ENCODE data around the gene VWA3B.
"Not testable (repeated sequence)": the region's sequence is repeated elsewhere in the genome, so short reads cannot be mapped to it uniquely, and the experiment has no call there.

Gene VWA3B

DNA sequence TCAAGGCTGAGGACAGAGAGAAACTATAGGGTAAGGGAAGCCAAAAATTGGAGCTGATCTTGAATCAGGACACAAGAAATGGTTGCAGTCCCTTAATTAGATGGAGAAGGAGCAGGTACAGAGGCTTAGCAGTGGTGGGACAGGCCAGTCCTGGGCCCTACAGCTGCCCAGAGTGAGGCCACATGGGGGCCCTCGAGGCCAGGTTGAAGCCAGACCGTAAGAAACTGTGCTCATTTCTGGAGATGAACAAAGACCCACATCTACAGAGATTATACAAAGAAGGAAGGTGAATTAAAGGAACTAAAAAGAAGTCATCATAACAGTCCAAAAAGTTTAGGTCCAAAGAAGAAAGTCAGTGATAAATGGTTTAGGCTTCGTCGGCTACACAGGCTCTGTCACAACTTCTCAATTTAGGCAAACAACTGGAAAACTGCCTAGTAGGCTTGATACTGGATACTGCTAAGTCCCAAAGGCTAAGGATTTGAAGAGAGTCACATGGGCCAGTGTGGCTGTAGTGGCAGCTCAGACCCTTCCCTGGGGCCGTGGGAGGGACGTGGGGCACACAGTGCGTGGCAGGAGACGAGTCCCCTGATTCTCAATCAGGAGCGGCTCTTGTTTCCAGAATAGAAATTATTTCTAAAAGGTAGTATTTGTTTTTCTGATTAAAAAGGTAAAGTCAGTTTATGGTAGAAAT, 208.9 kb downstream of the VWA3B start:
- in situ Hi-C loops (cut with MboI; ENCODE audit: low sequenced_read_pairs) = no loop called here

- in situ Hi-C loops (cut with MboI; ENCODE audit: low sequenced_read_pairs) = no loop called here
Measured at GRCh38 chr2:98296440-98296839, 209.5 kb downstream of the VWA3B start.

DNA sequence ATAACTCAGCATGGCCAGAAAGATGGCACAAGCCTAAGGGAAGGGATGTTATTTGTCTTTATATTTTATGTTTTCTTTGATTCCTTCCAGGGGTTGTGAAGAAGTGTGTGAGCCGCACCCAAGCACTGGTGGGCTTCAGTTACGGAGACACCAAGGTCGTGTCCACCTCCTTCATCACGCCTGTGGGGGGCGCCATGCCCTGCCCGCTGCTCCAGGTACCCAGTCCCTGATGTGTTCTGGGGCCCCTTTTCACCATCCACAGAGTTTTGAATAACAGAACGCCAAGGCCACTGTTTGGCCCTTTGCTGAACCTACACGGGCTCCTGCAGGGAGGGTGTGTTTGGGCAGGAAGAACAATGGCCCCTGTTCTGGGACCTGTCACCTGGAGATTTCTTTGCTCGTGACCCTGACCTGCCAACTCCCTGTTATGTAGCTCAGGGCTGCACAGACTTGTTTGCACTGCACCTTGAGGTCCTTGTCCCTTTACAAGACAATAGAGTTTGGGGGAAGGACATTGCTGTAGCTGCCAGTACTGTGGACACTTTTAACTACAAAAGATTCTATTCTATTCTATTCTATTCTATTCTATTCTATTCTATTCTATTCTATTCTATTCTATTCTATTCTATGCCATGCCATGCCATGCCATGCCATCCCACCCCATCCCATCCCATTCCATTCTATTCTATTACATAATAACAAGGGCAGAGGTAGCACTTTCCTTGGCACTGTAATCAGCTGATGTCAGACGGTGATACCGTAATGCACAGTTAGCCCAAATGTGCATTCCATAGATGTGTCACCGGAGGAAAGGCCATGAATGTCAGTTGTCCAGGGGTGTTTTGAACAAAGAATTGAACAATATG, 211.1 kb downstream of the VWA3B start:
- in situ Hi-C loops (cut with MboI; ENCODE audit: low sequenced_read_pairs) = no loop called here

GRCh38 chr2:98298683-98299164, 211.8 kb downstream of the VWA3B start:
- in situ Hi-C loops (cut with MboI; ENCODE audit: low sequenced_read_pairs) = no loop called here

GRCh38 chr2:98299211-98299905, 212.4 kb downstream of the VWA3B start:
- in situ Hi-C loops (cut with MboI; ENCODE audit: low sequenced_read_pairs) = no loop called here

GRCh38 chr2:98300141-98300874, 213.3 kb downstream of the VWA3B start:
- in situ Hi-C loops (cut with MboI; ENCODE audit: low sequenced_read_pairs) = no loop called here

GRCh38 chr2:98301469-98301868, 214.5 kb downstream of the VWA3B start:
- in situ Hi-C loops (cut with MboI; ENCODE audit: low sequenced_read_pairs) = no loop called here

GRCh38 chr2:98307131-98307696, 220.2 kb downstream of the VWA3B start:
- in situ Hi-C loops (cut with MboI; ENCODE audit: low sequenced_read_pairs) = not testable (repeated sequence)

GRCh38 chr2:98308068-98308467, 221.1 kb downstream of the VWA3B start:
- in situ Hi-C loops (cut with MboI; ENCODE audit: low sequenced_read_pairs) = no loop called here

- in situ Hi-C loops (cut with MboI; ENCODE audit: low sequenced_read_pairs) = no loop called here
Measured at GRCh38 chr2:98308532-98308931, 221.6 kb downstream of the VWA3B start.

- in situ Hi-C loops (cut with MboI; ENCODE audit: low sequenced_read_pairs) = no loop called here
Measured at GRCh38 chr2:98309580-98309979, 222.6 kb downstream of the VWA3B start.

DNA sequence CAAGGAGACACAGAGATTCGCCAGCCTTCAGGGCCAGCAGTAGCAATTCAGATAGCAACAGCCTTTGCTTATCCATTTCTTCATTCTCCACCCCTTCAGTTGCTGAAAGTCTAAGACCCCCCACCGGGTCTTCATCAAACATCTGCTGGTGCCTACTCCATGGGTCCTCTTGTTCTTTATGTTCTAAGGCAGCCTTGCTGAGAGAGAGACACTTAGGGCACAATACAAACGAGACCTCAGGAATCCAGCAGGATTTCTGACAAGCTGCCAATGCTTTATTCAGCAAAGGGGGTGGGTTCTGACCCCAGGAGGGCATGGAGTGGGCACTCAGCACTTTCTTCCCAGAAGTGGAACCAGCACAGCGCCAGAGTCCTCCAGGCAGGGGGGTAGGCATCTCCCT, 223.0 kb downstream of the VWA3B start:
- in situ Hi-C loops (cut with MboI; ENCODE audit: low sequenced_read_pairs) = no loop called here

DNA sequence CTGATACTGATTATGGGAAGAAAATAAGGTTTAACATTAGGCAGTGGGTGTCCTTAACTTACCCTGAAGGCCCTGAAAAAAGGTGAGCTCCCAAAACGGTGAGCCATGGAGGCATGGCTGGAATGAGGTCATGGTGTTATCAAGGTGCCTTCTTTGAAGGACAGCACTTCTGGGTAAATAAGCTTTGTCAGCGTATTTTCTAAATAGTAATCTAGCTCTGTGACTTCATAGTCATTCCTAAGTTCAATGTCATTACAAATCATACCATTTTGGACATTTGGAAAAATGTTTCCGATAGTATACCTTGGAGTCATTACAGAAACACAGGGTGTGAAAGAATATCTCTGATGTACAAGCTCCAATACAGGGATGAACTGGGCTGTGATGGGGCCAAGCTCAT, 224.1 kb downstream of the VWA3B start:
- in situ Hi-C loops (cut with MboI; ENCODE audit: low sequenced_read_pairs) = no loop called here

- in situ Hi-C loops (cut with MboI; ENCODE audit: low sequenced_read_pairs) = no loop called here
Measured at GRCh38 chr2:98311771-98312545, 225.0 kb downstream of the VWA3B start.

DNA sequence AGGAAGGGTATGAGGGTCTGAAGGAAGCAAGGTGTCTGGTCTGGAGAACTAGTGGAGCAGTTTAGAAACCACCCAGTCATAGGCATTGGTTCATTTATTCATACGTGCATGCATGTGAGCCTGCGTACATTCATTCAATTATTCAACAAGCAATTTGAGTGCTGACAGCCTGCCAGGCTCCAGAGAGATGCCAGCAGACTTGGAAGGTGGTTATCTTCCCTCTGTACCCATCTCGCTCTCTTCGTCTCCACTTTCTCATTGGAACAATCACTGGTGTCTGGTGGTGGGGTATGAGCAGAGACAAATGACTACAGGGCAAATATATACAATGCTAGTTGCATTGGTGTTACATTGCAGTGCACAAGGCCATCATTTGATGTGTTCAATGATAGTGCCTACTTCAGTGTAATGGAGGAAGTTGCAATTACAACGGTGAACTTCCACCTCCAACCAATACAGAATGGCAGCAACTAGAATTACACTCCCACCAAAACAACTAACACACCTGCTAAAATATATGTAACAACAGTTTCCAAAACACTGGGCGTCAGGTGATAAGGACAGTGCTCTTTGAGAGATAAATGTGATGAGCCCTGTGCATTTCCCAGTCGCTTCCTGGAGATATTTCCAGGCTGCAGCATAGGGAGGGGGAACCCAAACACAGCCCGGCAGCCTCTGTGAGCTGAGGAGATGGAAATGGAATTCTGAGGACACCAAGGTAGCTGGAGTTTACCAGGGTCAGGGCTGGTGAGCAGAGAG, 226.7 kb downstream of the VWA3B start:
- in situ Hi-C loops (cut with MboI; ENCODE audit: low sequenced_read_pairs) = no loop called here

DNA sequence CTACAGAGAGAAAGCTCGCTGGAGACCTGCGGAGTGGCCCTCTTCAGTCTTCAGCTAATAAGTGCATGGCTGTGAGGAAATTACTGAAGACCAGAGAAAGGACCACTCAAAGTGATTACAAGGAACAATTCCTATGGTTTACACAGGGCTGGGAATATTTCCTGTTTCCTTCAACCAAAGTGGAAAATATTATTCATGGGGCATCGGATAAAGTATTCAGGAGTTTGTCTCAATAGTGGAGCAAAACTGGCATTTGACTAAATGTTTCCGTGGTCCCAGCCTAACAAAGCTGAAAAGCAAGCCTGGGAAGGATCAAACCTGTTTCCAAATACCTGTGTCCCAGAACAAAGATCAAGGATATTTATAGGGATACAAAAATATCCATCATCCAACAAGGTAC, 227.3 kb downstream of the VWA3B start:
- in situ Hi-C loops (cut with MboI; ENCODE audit: low sequenced_read_pairs) = no loop called here

DNA sequence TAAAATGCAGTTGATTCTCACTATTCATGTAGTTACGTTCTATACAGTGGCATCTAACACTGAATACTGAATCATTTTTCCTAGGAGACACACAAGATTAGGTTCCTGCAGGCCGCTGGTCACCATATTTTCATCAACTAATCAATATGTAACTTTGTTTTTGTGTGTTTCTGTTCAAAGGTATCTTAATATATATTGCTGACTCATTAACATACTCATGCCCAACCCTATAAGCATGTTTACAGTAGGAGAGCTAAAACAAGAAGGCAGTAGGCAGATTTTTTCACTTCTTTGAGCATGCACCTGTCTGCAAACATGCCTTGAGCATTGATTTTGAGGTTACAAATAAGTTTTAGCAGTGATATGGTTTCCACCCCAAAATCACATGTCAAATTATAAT, 229.0 kb downstream of the VWA3B start:
- in situ Hi-C loops (cut with MboI; ENCODE audit: low sequenced_read_pairs) = no loop called here

GRCh38 chr2:98317214-98317613, 230.2 kb downstream of the VWA3B start:
- in situ Hi-C loops (cut with MboI; ENCODE audit: low sequenced_read_pairs) = no loop called here

- in situ Hi-C loops (cut with MboI; ENCODE audit: low sequenced_read_pairs) = not testable (repeated sequence)
Measured at GRCh38 chr2:98320171-98320570, 233.2 kb downstream of the VWA3B start.

All from HL-60/S4 treated with retinoic acid at 250 ng/mL for 4 days and 3 days (cell line).